WTC11 (cell line): ENCODE results near the gene MLF2. TPM values are rescaled to one million over a fixed set of nuclear protein-coding genes. Genes with fewer than 3 reads are reported as not detected.
"Not testable (repeated sequence)": the region's sequence is repeated elsewhere in the genome, so short reads cannot be mapped to it uniquely, and the experiment has no call there.

Experiments
- ATAC-seq: fragments of 200-7000 bp; cut with Tn5 transposase; 2 replicates; pipeline ENCODE4 v1.10.0; 2021; ENCODE audit warnings: mild to moderate bottlenecking, moderate library complexity
- CTCF ChIA-PET: fragments of 300-600 bp; sonication (Branson Sonifier 250); formaldehyde crosslinking; loops from one replicate; lab custom pipeline; 2021; ENCODE audit warnings: antibody characterized with exemption; lab: Charles Lee
- POLR2A ChIA-PET: fragments of 350-600 bp; sonication (Branson Sonifier 250); formaldehyde crosslinking; loops from one replicate; lab custom pipeline; 2021; ENCODE audit warnings: antibody characterized with exemption; lab: Charles Lee
- DNase-seq: peaks from one replicate; pipeline ENCODE4 v3.0.0; 2021; ENCODE audit warnings: low spot score
- H3K27ac Mint-ChIP-seq: 2 replicates; pipeline ENCODE4 v1.8.0; 2021; ENCODE audit warnings: mixed read lengths
- H3K27me3 Mint-ChIP-seq: 2 replicates; pipeline ENCODE4 v1.8.0; 2021; ENCODE audit warnings: low read depth, mild to moderate bottlenecking, moderate library complexity, mixed read lengths
- H3K36me3 Mint-ChIP-seq: 2 replicates; pipeline ENCODE4 v1.8.0; 2021; ENCODE audit warnings: mixed read lengths
- H3K4me1 Mint-ChIP-seq: 2 replicates; pipeline ENCODE4 v1.8.0; 2022; ENCODE audit warnings: mixed read lengths
- H3K4me3 Mint-ChIP-seq: 2 replicates; pipeline ENCODE4 v1.8.0; 2021; ENCODE audit warnings: mild to moderate bottlenecking, moderate library complexity, mixed read lengths
- H3K9me3 Mint-ChIP-seq: 2 replicates; pipeline ENCODE4 v1.8.0; 2021; ENCODE audit warnings: mixed read lengths
- FOXJ3 ChIP-seq: sonication (generic); formaldehyde crosslinking; IDR thresholded peaks from 2 replicates; pipeline ENCODE4 v1.9.0; 2021; ENCODE audit warnings: missing genetic modification reagents, mild to moderate bottlenecking, borderline replicate concordance
- GTF2I ChIP-seq: fragments of 250-450 bp; sonication (Bioruptor Pico); conservative IDR thresholded peaks from 2 replicates; pipeline ENCODE4 v1.4.0; 2021; ENCODE audit warnings: mild to moderate bottlenecking
- IRF2 ChIP-seq: sonication (generic); formaldehyde crosslinking; IDR thresholded peaks from 2 replicates; pipeline ENCODE4 v1.8.0; 2022; ENCODE audit warnings: low read depth, missing genetic modification reagents, borderline replicate concordance
- JUN ChIP-seq: sonication (generic); formaldehyde crosslinking; IDR thresholded peaks from 2 replicates; pipeline ENCODE4 v1.8.0; 2023; ENCODE audit warnings: mild to moderate bottlenecking, missing genetic modification reagents
- MAX ChIP-seq: sonication (generic); formaldehyde crosslinking; IDR thresholded peaks from 2 replicates; pipeline ENCODE4 v1.8.0; 2022; ENCODE audit warnings: mild to moderate bottlenecking, missing genetic modification reagents
- NFATC4 ChIP-seq: fragments of 250-450 bp; sonication (Bioruptor Pico); IDR thresholded peaks from 2 replicates; pipeline ENCODE4 v1.9.0; 2021; ENCODE audit warnings: mild to moderate bottlenecking
- NFYB ChIP-seq: sonication (generic); formaldehyde crosslinking; conservative IDR thresholded peaks from 2 replicates; pipeline ENCODE4 v1.8.0; 2022; ENCODE audit warnings: low read depth, missing genetic modification reagents
- NR1H2 ChIP-seq: sonication (generic); formaldehyde crosslinking; IDR thresholded peaks from 2 replicates; pipeline ENCODE4 v1.9.0; 2021; ENCODE audit warnings: mild to moderate bottlenecking, moderate library complexity, missing genetic modification reagents
- RELA ChIP-seq: sonication (generic); formaldehyde crosslinking; IDR thresholded peaks from 2 replicates; pipeline ENCODE4 v1.8.1; 2022; ENCODE audit warnings: missing genetic modification reagents, mild to moderate bottlenecking, borderline replicate concordance
- STAT6 ChIP-seq: sonication (generic); formaldehyde crosslinking; conservative IDR thresholded peaks from 2 replicates; pipeline ENCODE4 v1.8.1; 2023; ENCODE audit warnings: mild to moderate bottlenecking, low read depth, missing genetic modification reagents, moderate library complexity
- TEAD4 ChIP-seq: sonication (generic); formaldehyde crosslinking; IDR thresholded peaks from 2 replicates; pipeline ENCODE4 v1.8.0; 2022; ENCODE audit warnings: mild to moderate bottlenecking, missing genetic modification reagents
- ZNF121 ChIP-seq: sonication (generic); formaldehyde crosslinking; IDR thresholded peaks from 2 replicates; pipeline ENCODE4 v1.8.0; 2023; ENCODE audit warnings: missing genetic modification reagents
- ZNF317 ChIP-seq: sonication (generic); formaldehyde crosslinking; IDR thresholded peaks from 2 replicates; pipeline ENCODE4 v1.8.1; 2023; ENCODE audit warnings: low read depth, mild to moderate bottlenecking, moderate library complexity, missing genetic modification reagents, borderline replicate concordance
- ZNF416 ChIP-seq: fragments of 250-450 bp; sonication (Bioruptor Pico); IDR thresholded peaks from 2 replicates; pipeline ENCODE4 v1.9.0; 2021; ENCODE audit warnings: mild to moderate bottlenecking, inconsistent platforms
- ZNF423 ChIP-seq: fragments of 250-450 bp; sonication (Bioruptor Pico); IDR thresholded peaks from 2 replicates; pipeline ENCODE4 v2.1.2; 2022; ENCODE audit warnings: mild to moderate bottlenecking, moderate library complexity
- total RNA-seq: library from RNA; stranded (reverse); gene quantifications from 3 replicates; pipeline ENCODE4 v1.2.3, GENCODE V29; 2021
- TF ChIP-seq, protein P1 (sequence below): sonication (generic); formaldehyde crosslinking; IDR thresholded peaks from 2 replicates; pipeline ENCODE4 v1.8.0; 2022; ENCODE audit warnings: missing genetic modification reagents
- TF ChIP-seq, protein P2 (sequence below): sonication (generic); formaldehyde crosslinking; IDR thresholded peaks from 2 replicates; pipeline ENCODE4 v1.8.0; 2022; ENCODE audit warnings: mild to moderate bottlenecking, missing genetic modification reagents

The MLF2 gene
- total RNA-seq, 1 experiment from 2014 or later = 236 TPM

- POLR2A ChIA-PET, H3K4me3 Mint-ChIP-seq, CTCF ChIA-PET, H3K9me3 Mint-ChIP-seq, H3K36me3 Mint-ChIP-seq, ATAC-seq, H3K4me1 Mint-ChIP-seq: not testable (repeated sequence)
- Mint-ChIP-seq H3K27ac (peak overlapping the region; percentile 80; the same call in 1 of the 2 replicates), H3K27me3 (peaks cover 13% of the 10 kb centered on the region)
- TF ChIP-seq NFYB (CRISPR knock-in tag) = peak; percentile 51
- peak; percentile 35 for DNase-seq
Measured at GRCh38 chr12:6716031-6716873, 36.7 kb downstream of the MLF2 start.

- POLR2A ChIA-PET = no interaction called here
- H3K27me3 Mint-ChIP-seq = peaks cover 19% of the 10 kb centered on the region
- peak; percentile 66 for TF ChIP-seq NFYB (CRISPR knock-in tag)
- no peak for TF ChIP-seq GTF2I (CRISPR knock-in tag)
- TF ChIP-seq, all 79 proteins: peak for 1
- DNase-seq (no peak), ATAC-seq (no peak)
- CTCF ChIA-PET = interaction anchor here (1.6 kb wide), 1 partner anchor 24 kb away, joined by 6 read pairs; no protein-coding TSS in a partner anchor
- Mint-ChIP-seq H3K9me3 (peaks cover 8% of the 10 kb centered on the region), H3K27ac (0 out of 2 replicates have a peak overlapping the region, but pooled peaks have one; percentile 51), H3K4me3 (no peak overlapping the region), H3K36me3 (no peaks in the 10 kb centered on the region), H3K4me1 (no peaks in the 10 kb centered on the region)
Measured at GRCh38 chr12:6708960-6709394, 44.0 kb downstream of the MLF2 start.

- CTCF ChIA-PET = interaction anchor here (1.5 to 1.6 kb wide), 2 partner anchors 19 to 24 kb away, joined by 4 to 6 read pairs; partner anchors contain the start of gene ZNF384
- DNase-seq, POLR2A ChIA-PET, H3K27ac Mint-ChIP-seq, H3K9me3 Mint-ChIP-seq, H3K36me3 Mint-ChIP-seq, H3K4me1 Mint-ChIP-seq, ATAC-seq, H3K4me3 Mint-ChIP-seq: not testable (repeated sequence)
- H3K27me3 Mint-ChIP-seq = peaks cover 25% of the 10 kb centered on the region
Measured at GRCh38 chr12:6708351-6708750, 44.6 kb downstream of the MLF2 start.

GRCh38 chr12:6703631-6704030 is 49.3 kb downstream of the MLF2 start:
- H3K4me3 Mint-ChIP-seq = peak overlapping the region; percentile 50
- H3K9me3 Mint-ChIP-seq = peaks cover under 1% of the 10 kb centered on the region; the same call in 1 of the 2 replicates
- H3K27me3 Mint-ChIP-seq = peaks cover 61% of the 10 kb centered on the region
- no peaks in the 10 kb centered on the region for H3K36me3 Mint-ChIP-seq
- ATAC-seq = peak; percentile 50
- DNase-seq = peak; percentile 54
- ChIA-PET POLR2A (interaction anchor here (1.3 kb wide), 1 partner anchor 20 kb away, joined by 4 read pairs; the partner anchor contains the start of gene COPS7A), CTCF (interaction anchor here (0.8 to 1.3 kb wide), 4 partner anchors 14 to 63 kb away, joined by 3 to 5 read pairs (median 3); partner anchors contain the start of genes COPS7A, PTMS and ZNF384)
- H3K4me1 Mint-ChIP-seq = peaks cover 20% of the 10 kb centered on the region
- H3K27ac Mint-ChIP-seq = peak overlapping the region; percentile 70; the same call in 1 of the 2 replicates
- TF ChIP-seq FOXJ3 (CRISPR knock-in tag) (no peak), ZNF416 (no peak), ZNF423 (CRISPR knock-in tag) (no peak), TEAD4 (no peak), NFATC4 (CRISPR knock-in tag) (no peak), RELA (CRISPR knock-in tag) (no peak), JUN (CRISPR knock-in tag) (no peak), ZNF317 (CRISPR knock-in tag) (no peak), STAT6 (CRISPR knock-in tag) (no peak), MAX (CRISPR knock-in tag) (0 out of 2 replicates have a peak, but pooled peaks have one; percentile 20), NFYB (CRISPR knock-in tag) (no peak), NR1H2 (no peak), IRF2 (no peak), ZNF121 (CRISPR knock-in tag) (peak; percentile 51; the same call in 1 of the 2 replicates)
- TF ChIP-seq, protein P1, sequence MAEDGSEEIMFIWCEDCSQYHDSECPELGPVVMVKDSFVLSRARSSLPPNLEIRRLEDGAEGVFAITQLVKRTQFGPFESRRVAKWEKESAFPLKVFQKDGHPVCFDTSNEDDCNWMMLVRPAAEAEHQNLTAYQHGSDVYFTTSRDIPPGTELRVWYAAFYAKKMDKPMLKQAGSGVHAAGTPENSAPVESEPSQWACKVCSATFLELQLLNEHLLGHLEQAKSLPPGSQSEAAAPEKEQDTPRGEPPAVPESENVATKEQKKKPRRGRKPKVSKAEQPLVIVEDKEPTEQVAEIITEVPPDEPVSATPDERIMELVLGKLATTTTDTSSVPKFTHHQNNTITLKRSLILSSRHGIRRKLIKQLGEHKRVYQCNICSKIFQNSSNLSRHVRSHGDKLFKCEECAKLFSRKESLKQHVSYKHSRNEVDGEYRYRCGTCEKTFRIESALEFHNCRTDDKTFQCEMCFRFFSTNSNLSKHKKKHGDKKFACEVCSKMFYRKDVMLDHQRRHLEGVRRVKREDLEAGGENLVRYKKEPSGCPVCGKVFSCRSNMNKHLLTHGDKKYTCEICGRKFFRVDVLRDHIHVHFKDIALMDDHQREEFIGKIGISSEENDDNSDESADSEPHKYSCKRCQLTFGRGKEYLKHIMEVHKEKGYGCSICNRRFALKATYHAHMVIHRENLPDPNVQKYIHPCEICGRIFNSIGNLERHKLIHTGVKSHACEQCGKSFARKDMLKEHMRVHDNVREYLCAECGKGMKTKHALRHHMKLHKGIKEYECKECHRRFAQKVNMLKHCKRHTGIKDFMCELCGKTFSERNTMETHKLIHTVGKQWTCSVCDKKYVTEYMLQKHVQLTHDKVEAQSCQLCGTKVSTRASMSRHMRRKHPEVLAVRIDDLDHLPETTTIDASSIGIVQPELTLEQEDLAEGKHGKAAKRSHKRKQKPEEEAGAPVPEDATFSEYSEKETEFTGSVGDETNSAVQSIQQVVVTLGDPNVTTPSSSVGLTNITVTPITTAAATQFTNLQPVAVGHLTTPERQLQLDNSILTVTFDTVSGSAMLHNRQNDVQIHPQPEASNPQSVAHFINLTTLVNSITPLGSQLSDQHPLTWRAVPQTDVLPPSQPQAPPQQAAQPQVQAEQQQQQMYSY (CRISPR knock-in tag) = peak; percentile 32; the same call in 1 of the 2 replicates
- TF ChIP-seq, protein P2, sequence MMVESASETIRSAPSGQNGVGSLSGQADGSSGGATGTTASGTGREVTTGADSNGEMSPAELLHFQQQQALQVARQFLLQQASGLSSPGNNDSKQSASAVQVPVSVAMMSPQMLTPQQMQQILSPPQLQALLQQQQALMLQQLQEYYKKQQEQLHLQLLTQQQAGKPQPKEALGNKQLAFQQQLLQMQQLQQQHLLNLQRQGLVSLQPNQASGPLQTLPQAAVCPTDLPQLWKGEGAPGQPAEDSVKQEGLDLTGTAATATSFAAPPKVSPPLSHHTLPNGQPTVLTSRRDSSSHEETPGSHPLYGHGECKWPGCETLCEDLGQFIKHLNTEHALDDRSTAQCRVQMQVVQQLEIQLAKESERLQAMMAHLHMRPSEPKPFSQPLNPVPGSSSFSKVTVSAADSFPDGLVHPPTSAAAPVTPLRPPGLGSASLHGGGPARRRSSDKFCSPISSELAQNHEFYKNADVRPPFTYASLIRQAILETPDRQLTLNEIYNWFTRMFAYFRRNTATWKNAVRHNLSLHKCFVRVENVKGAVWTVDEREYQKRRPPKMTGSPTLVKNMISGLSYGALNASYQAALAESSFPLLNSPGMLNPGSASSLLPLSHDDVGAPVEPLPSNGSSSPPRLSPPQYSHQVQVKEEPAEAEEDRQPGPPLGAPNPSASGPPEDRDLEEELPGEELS = no peak
